Lung (tissue), 12 donors: ENCODE data around the gene KCNH4. TPM values are rescaled to one million over a fixed set of nuclear protein-coding genes. Genes with fewer than 3 reads are reported as not detected.

ENCODE experiments used
- ATAC-seq: fragments of 200-7000 bp; cut with Tn5 transposase; one replicate; pipeline ENCODE4 v1.9.1; 2020; ENCODE audit warnings: moderate number of reproducible peaks; ENCODE audit not compliant: insufficient read depth, low FRiP score
- DNase-seq, 3 donors: peaks; one replicate each; pipeline ENCODE4 v3.0.0-alpha.2; 2013 to 2017
- H3K27ac ChIP-seq, 2 donors: one replicate each; pipeline ENCODE4 v1.5.1; 2013; ENCODE audit warnings: mild to moderate bottlenecking in 2 of 2, moderate library complexity in 2 of 2, control low read depth in 1 of 2, inconsistent platforms in 1 of 2, low read depth in 1 of 2, low read length in 1 of 2
- H3K27me3 ChIP-seq, 3 donors: one replicate each; pipeline ENCODE4 v1.5.1; 2013; ENCODE audit warnings: low read length in 2 of 3; ENCODE audit not compliant: control insufficient read depth in 3 of 3, insufficient read depth in 3 of 3
- H3K36me3 ChIP-seq, 4 donors: one replicate each; pipeline ENCODE4 v1.5.1; 2013; ENCODE audit warnings: low read length in 4 of 4, mild to moderate bottlenecking in 1 of 4, moderate library complexity in 1 of 4; ENCODE audit not compliant: control insufficient read depth in 4 of 4, insufficient read depth in 4 of 4
- H3K4me1 ChIP-seq, 5 donors: one replicate each; pipeline ENCODE4 v1.5.1; 2013; ENCODE audit warnings: low read length in 5 of 5, mild to moderate bottlenecking in 2 of 5, moderate library complexity in 1 of 5; ENCODE audit not compliant: control insufficient read depth in 5 of 5, insufficient read depth in 5 of 5
- H3K4me3 ChIP-seq: one replicate; pipeline ENCODE4 v1.5.1; 2013; ENCODE audit warnings: mild to moderate bottlenecking, control low read depth, moderate library complexity
- H3K9ac ChIP-seq, 2 donors: one replicate each; pipeline ENCODE4 v1.5.1; 2013; ENCODE audit warnings: low read length in 2 of 2, control low read depth in 1 of 2; ENCODE audit not compliant: insufficient read depth in 1 of 2
- H3K9me3 ChIP-seq, 4 donors: one replicate each; pipeline ENCODE4 v1.5.1; 2013; ENCODE audit warnings: low read length in 3 of 4, mild to moderate bottlenecking in 1 of 4, moderate library complexity in 1 of 4; ENCODE audit not compliant: control insufficient read depth in 4 of 4, insufficient read depth in 3 of 4
- WGBS, 2 donors: extraction: QIAGEN DNeasy Blood & Tissue Kit; methylation state at CpG; one replicate each; pipeline ENCODE4 v1.1.7; 2013; 5-methylcytosine and 5-hydroxymethylcytosine counted together
- polyA plus RNA-seq, 2 donors: library from polyadenylated mRNA; stranded (reverse); fragments of 200-250 nt; gene quantifications; one replicate each; pipeline ENCODE4 v1.2.1, GENCODE V29; 2013
- total RNA-seq, 2 donors: library from RNA; depleted of rRNA in 1 of 2; stranded (reverse); fragments of >200 nt in 1 of 2; gene quantifications; one replicate each; pipeline ENCODE4 v1.2.1, GENCODE V29; 2014 to 2021
- TF ChIP-seq, protein P1 (sequence below): IDR thresholded peaks from 2 replicates; pipeline ENCODE4 v1.5.1; 2012; ENCODE audit warnings: mild to moderate bottlenecking; ENCODE audit errors: control extremely low read depth, extremely low read depth
- donor health status: control.
- donor health status: control.
- donor health status: Bipolar disorder and iron deficiency.
- donor health status: healthy.
- donor health status: DM: yes; HTN: yes; CAD: no.

KCNH4 gene
- total and polyA plus RNA-seq, 4 donors, result 0.04 to 0.57 (median 0.21) TPM

DNA sequence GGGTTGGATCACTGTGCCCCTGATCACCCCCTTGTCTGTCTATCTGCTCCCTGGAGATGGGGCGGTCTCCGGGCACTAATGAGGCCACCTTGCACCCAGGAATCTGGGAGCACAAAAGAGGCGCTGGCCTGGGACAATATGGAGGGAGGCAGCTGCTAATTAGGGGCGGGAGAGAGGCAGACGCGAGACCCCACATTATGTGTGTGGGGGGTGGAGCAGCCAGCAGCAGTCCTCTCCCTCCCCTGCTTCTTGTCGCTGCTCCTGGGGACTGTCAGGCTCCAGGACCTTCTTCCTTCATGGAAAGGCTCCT, 4.6 kb upstream of the KCNH4 start:
- Histone ChIP-seq H3K4me1 (peaks cover 0 to 20% (median 0%) of the 10 kb centered on the region in 5 donors), H3K27me3 (peaks cover 0 to 26% (median 20%) of the 10 kb centered on the region in 3 donors)

GRCh38 chr17:42184713-42185620, 4.0 kb upstream of the KCNH4 start, which contains the start of gene HCRT:
TSS of gene HCRT (minus strand) at chr17:42185452. CDS start at chr17:42185365, 87 bp downstream.
- H3K27ac ChIP-seq, result peak within 1 kb of the TSS in 1 of 2 donors; percentile 32
- TF ChIP-seq, protein P1, sequence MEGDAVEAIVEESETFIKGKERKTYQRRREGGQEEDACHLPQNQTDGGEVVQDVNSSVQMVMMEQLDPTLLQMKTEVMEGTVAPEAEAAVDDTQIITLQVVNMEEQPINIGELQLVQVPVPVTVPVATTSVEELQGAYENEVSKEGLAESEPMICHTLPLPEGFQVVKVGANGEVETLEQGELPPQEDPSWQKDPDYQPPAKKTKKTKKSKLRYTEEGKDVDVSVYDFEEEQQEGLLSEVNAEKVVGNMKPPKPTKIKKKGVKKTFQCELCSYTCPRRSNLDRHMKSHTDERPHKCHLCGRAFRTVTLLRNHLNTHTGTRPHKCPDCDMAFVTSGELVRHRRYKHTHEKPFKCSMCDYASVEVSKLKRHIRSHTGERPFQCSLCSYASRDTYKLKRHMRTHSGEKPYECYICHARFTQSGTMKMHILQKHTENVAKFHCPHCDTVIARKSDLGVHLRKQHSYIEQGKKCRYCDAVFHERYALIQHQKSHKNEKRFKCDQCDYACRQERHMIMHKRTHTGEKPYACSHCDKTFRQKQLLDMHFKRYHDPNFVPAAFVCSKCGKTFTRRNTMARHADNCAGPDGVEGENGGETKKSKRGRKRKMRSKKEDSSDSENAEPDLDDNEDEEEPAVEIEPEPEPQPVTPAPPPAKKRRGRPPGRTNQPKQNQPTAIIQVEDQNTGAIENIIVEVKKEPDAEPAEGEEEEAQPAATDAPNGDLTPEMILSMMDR, result no peak
- H3K27me3 ChIP-seq, result peaks cover 0 to 32% (median 22%) of the 10 kb centered on the region in 3 donors
- H3K36me3 ChIP-seq, result no peaks in the 10 kb centered on the region
- no peaks in the 10 kb centered on the region for H3K9me3 ChIP-seq
- no peak within 1 kb of the TSS for H3K9ac ChIP-seq
- H3K4me3 ChIP-seq, result peak within 1 kb of the TSS; percentile 44
- DNase-seq (no peak), ATAC-seq (no peak)
- H3K4me1 ChIP-seq, result peaks cover 0 to 23% (median 3%) of the 10 kb centered on the region in 5 donors
- 74 to 80% methylated on average over 11 of the region's 11 CpGs for WGBS, 2 donors

More for the DNA sequence above, 4.6 kb upstream of the KCNH4 start:
- no peak overlapping the region for H3K9ac ChIP-seq
- 77 to 94% methylated on average over 7 of the region's 7 CpGs for WGBS, 2 donors
- peaks cover 0 to 3% (median 0%) of the 10 kb centered on the region in 4 donors for H3K36me3 ChIP-seq
- TF ChIP-seq, protein P1, result no peak
- H3K9me3 ChIP-seq, result no peaks in the 10 kb centered on the region
- no peak for ATAC-seq
- no peak overlapping the region for H3K27ac ChIP-seq
- no peak overlapping the region for H3K4me3 ChIP-seq
- no peak for DNase-seq

DNA sequence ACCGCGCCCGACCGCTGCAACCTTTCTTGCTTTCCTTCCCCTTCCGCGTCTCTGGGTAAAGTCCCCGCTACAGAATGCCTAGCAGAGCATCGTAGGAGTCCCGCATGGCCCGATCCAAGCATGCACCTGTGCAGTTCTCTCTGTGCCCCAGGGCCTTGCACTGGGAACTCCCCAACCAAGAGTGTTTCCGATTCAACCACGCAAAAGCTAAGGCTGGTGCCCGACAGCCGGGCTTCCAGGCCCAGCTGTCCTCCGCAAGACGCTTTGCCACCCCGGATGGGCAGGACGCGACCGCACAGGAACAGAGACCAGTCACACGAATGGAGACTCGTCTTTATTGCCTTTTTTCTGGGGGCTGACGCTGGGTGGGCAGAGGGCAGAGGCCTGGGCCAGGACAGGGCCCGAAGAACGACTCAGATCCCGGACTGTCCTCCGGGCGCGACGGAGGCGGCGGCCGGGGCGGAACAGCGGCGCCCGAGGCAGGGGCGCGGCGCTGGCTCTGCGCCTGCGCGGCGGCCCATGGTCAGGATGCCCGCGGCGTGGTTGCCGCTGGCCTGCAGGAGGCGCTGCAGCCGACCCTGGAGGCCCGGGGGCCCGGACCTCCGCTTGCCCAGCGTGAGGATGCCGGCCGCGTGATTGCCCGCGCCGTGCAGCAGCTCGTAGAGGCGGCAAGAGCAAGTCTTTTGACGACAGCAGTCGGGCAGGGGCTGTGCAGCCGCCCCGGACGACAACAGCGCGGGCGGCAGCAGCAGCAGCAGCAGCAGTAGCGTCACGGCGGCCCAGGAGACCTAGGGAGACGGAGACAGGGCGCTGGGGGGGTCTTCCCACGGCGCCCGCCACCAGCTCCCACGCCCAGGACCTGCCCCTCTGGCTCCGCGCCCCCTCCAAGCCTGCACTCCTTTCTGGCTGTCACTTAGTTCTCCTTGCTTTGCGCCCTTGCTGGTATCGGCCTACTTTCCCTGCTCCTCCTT, 3.1 kb upstream of the KCNH4 start:
- no peak overlapping the region for H3K9ac ChIP-seq
- TF ChIP-seq, protein P1, result peak; percentile 70
- 3 to 5% methylated on average over 75 to 83 of the region's 83 CpGs for WGBS, 2 donors
- H3K9me3 ChIP-seq, result no peaks in the 10 kb centered on the region
- peaks cover 0 to 38% (median 30%) of the 10 kb centered on the region in 3 donors for H3K27me3 ChIP-seq
- peak overlapping the region; percentile 44 for H3K4me3 ChIP-seq
- H3K36me3 ChIP-seq, result no peaks in the 10 kb centered on the region
- H3K4me1 ChIP-seq, result peaks cover 0 to 23% (median 3%) of the 10 kb centered on the region in 5 donors
- peak; percentile 90 for ATAC-seq
- DNase-seq, result peak; percentile 69 to 79 (median 77)
- H3K27ac ChIP-seq, result peak overlapping the region in 1 of 2 donors; percentile 57
